T-cell (primary cell): Measurements from ENCODE around the gene CTNNBL1. TPM values are rescaled to one million over a fixed set of nuclear protein-coding genes. Genes with fewer than 3 reads are reported as not detected.

Experiments used
- ATAC-seq, 4 experiments: fragments of 200-7000 bp in 3 of 4; fragments of 150-1000 bp in 1 of 4; cut with Tn5 transposase; replicated peaks in 1 of 4; 1 replicate in 3 of 4; 2 replicates in 1 of 4; pipeline ENCODE4 v1.10.0; 2021; ENCODE audit warnings: moderate library complexity in 3 of 4, mild to moderate bottlenecking in 2 of 4, moderate number of reproducible peaks in 1 of 4
- CTCF ChIA-PET, 2 donors: fragments of 300-600 bp; sonication (Branson Sonifier 250); formaldehyde crosslinking; loops; one replicate each; lab custom pipeline; 2022; ENCODE audit warnings: antibody characterized with exemption in 2 of 2; lab: Charles Lee
- POLR2A ChIA-PET, 2 donors: fragments of 300-600 bp; sonication (Branson Sonifier 250); formaldehyde crosslinking; loops; one replicate each; lab custom pipeline; 2022; ENCODE audit warnings: antibody characterized with exemption in 2 of 2; lab: Charles Lee
- DNase-seq, 35 experiments: peaks; one replicate each; pipeline versions ENCODE4 v3.0.0 to v3.0.0-alpha.2; 2013 to 2023
- H3K27ac ChIP-seq: one replicate; pipeline ENCODE4 v1.5.1; 2013; ENCODE audit warnings: low read length
- H3K27me3 ChIP-seq, 2 experiments: replicated peaks in 1 of 2; 1 replicate in 1 of 2; 2 replicates in 1 of 2; pipeline versions ENCODE4 v1.6.1 to v1.7.0; 2013; ENCODE audit warnings: low read length in 1 of 2, mixed read lengths in 1 of 2; ENCODE audit not compliant: control insufficient read depth in 2 of 2, insufficient read depth in 2 of 2; ENCODE audit errors: extremely low read depth in 1 of 2
- H3K36me3 ChIP-seq, 2 donors: 1 replicate in 1 of 2; 2 replicates in 1 of 2; pipeline versions ENCODE4 v1.6.1 to v1.7.0; 2013; ENCODE audit warnings: low read length in 1 of 2; ENCODE audit not compliant: control insufficient read depth in 2 of 2, insufficient read depth in 1 of 2; ENCODE audit errors: extremely low read depth in 1 of 2
- H3K4me1 ChIP-seq, 2 experiments: 1 replicate in 1 of 2; 2 replicates in 1 of 2; pipeline versions ENCODE4 v1.6.1 to v1.7.0; 2013; ENCODE audit warnings: low read length in 2 of 2, mixed read lengths in 1 of 2; ENCODE audit not compliant: insufficient read depth in 2 of 2, control insufficient read depth in 1 of 2; ENCODE audit errors: extremely low read depth in 1 of 2
- H3K4me3 ChIP-seq, 2 donors: 1 replicate in 1 of 2; 2 replicates in 1 of 2; pipeline versions ENCODE4 v1.5.1 to v1.7.0; 2013; ENCODE audit warnings: mild to moderate bottlenecking in 2 of 2, low read length in 1 of 2, moderate library complexity in 1 of 2; ENCODE audit not compliant: control insufficient read depth in 1 of 2; ENCODE audit errors: extremely low read depth in 1 of 2
- H3K9me3 ChIP-seq: 2 replicates; pipeline ENCODE4 v1.7.0; 2013
- H3K27ac Mint-ChIP-seq, 2 donors: one replicate each; pipeline ENCODE4 v1.8.0; 2020 to 2021; ENCODE audit warnings: mild to moderate bottlenecking in 2 of 2, mixed read lengths in 2 of 2
- H3K27me3 Mint-ChIP-seq, 2 donors: one replicate each; pipeline ENCODE4 v1.8.0; 2021 to 2022; ENCODE audit warnings: mixed read lengths in 2 of 2
- H3K36me3 Mint-ChIP-seq: one replicate; pipeline ENCODE4 v1.8.0; 2021; ENCODE audit warnings: mixed read lengths
- H3K4me1 Mint-ChIP-seq, 3 donors: one replicate each; pipeline ENCODE4 v1.8.0; 2020 to 2022; ENCODE audit warnings: mixed read lengths in 3 of 3, mild to moderate bottlenecking in 1 of 3
- H3K4me3 Mint-ChIP-seq, 3 donors: one replicate each; pipeline ENCODE4 v1.8.0; 2020 to 2022; ENCODE audit warnings: mild to moderate bottlenecking in 3 of 3, mixed read lengths in 3 of 3, moderate library complexity in 3 of 3
- H3K9me3 Mint-ChIP-seq, 3 donors: one replicate each; pipeline ENCODE4 v1.8.0; 2020 to 2022; ENCODE audit warnings: mixed read lengths in 3 of 3
- WGBS: methylation state at CpG from one replicate; pipeline ENCODE4 v1.1.5; 2013; ENCODE audit warnings: missing lambda C conversion rate; ENCODE audit not compliant: insufficient coverage; 5-methylcytosine and 5-hydroxymethylcytosine counted together
- total RNA-seq, 35 experiments: library from RNA in 6 of 35; stranded (reverse) in 6 of 35; fragments of 120-200 nt in 1 of 35; gene quantifications; one replicate each; pipeline versions ENCODE4 v1.2.1 to v1.2.4 and lab custom pipeline; 2013 to 2026

The CTNNBL1 gene
- total RNA-seq, 5 donors from 2014 or later (not counting 1 experiment from before 2014, with no cell fraction given): 44.6 to 52.4 (median 49.4) TPM

DNA sequence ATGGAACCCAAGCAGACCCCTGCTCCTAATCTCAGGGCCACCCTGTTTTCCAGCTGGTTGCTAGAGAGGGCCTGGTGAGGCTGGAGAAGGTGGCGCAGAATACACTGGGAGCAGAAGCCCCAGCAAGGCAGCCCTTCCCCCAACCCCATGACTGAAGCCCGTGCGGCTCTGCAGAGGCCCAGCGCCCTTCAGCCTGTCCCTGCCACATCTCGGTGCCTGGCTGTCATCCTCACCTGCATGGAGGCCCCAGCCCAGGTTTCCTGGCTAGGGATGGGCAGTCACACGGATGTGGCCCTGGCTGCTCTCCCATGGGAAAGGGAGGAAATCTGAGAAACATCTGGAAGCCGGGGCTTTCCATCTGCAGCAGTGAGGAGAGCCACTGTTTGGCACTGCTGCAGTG is 183.0 kb downstream of the CTNNBL1 start:
- H3K27me3 Mint-ChIP-seq: no peaks in the 10 kb centered on the region
- Histone ChIP-seq H3K36me3 (peaks cover 3 to 13% of the 10 kb centered on the region in 2 donors), H3K27ac (no peak overlapping the region), H3K9me3 (no peaks in the 10 kb centered on the region), H3K4me3 (no peak overlapping the region), H3K27me3 (peaks cover 0 to 4% of the 10 kb centered on the region in 2 experiments), H3K4me1 (no peaks in the 10 kb centered on the region)
- ChIA-PET CTCF (no interaction called here), POLR2A (no interaction called here)
- no peak overlapping the region for H3K4me3 Mint-ChIP-seq
- no peak overlapping the region for H3K27ac Mint-ChIP-seq
- H3K36me3 Mint-ChIP-seq: peaks cover 15% of the 10 kb centered on the region
- DNase-seq (no peak), ATAC-seq (no peak)
- WGBS: 94% methylated on average over 4 of the region's 7 CpGs
- H3K4me1 Mint-ChIP-seq: no peaks in the 10 kb centered on the region
- H3K9me3 Mint-ChIP-seq: no peaks in the 10 kb centered on the region

DNA sequence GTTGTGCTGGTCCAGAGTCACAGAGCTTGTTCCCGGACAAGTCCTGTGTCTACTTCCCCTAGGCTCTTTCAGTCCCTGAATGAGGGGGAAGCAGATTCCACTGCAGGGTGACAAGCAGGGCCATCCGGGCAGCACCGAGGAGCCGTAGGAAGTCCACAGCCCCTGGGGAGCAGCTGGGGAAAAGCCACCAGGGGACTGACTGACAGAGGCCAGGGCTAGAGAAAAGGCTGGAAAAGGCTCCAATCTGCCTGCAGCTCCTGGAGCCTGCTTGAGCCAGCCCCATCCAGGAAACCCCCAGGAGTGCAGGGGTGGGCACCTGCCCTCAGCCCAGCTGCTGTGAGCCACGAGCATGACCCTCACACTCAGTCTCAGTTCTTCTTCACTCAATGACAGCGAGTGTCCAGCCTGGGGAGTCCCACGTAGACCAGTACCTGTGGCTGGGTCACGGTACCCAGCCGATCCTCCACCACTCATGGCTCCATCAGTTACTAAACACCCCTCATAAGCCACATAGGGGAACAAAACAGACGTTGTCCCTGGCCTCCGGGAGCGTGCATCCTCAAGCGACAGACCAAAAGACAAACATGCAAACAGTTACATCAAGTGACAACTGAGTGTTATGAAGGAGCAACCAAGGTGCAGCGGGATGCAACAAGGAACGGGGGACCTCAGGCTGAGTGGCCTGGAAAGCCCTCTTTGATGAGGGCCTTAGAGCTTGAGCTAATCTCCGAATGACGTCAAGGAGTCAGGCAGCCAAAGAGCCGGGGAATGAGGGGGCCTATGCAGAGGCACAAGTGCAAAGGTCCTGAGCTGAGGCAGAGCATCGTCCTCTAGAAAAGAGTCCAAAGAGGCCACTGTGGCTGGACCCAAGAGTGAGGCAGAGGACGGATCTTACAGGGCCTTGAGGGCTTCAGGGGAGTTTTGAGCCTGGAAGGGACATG is 184.3 kb downstream of the CTNNBL1 start:
- no peak overlapping the region for H3K27ac Mint-ChIP-seq
- H3K27me3 ChIP-seq: peaks cover 0 to 6% of the 10 kb centered on the region in 2 experiments
- peaks cover 13% of the 10 kb centered on the region for H3K36me3 Mint-ChIP-seq
- H3K36me3 ChIP-seq: peaks cover 0 to 8% of the 10 kb centered on the region in 2 donors
- no peaks in the 10 kb centered on the region for H3K27me3 Mint-ChIP-seq
- DNase-seq: no peak
- H3K4me3 Mint-ChIP-seq: no peak overlapping the region
- WGBS: 80% methylated on average over 18 of the region's 20 CpGs
- H3K9me3 ChIP-seq: no peaks in the 10 kb centered on the region
- no peaks in the 10 kb centered on the region for H3K9me3 Mint-ChIP-seq
- no peaks in the 10 kb centered on the region for H3K4me1 Mint-ChIP-seq
- H3K4me1 ChIP-seq: no peaks in the 10 kb centered on the region
- CTCF ChIA-PET: no interaction called here
- H3K4me3 ChIP-seq: no peak overlapping the region
- ATAC-seq: no peak
- POLR2A ChIA-PET: no interaction called here
- H3K27ac ChIP-seq: no peak overlapping the region

DNA sequence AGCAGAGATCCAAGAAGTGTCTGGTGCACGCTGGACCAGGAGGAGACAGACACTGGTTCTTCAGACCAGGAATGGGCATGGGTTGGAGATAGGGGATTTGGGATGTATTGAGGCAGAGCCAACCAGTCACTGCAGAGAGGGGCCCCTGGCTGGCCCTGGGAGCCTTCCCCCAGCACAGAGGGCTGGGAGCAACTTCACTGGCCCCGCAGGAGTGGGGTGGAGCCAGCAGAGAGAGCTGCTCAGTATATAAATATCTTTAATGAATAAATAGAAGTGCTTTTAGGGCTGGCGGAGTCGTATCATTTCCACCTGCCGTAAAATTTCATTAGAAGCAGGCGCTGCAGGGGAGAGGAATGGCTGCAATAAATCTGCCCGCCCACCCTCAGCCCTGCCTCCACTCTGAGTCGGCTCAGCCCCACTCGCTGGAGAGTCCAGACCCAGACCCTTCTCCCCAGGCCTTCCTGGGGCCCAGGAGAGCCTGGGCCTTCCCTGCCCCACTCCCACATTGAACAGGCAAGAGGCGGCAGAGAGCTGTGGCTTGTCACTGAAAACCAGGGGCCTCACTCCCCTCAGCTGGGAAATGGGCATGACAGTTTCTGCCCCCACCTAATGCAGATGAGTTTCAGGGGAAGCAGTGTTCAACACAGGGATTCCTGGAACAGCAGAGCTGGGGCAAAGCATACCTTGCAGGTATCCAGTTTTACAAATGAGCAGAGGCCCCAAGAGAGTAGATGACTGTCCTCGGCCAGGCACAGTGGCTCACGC is 185.2 kb downstream of the CTNNBL1 start:
- CTCF ChIA-PET: interaction anchor here in 1 of 2 donors (0.6 kb wide), 1 partner anchor 340 kb away, joined by 6 read pairs; no protein-coding TSS in a partner anchor

DNA sequence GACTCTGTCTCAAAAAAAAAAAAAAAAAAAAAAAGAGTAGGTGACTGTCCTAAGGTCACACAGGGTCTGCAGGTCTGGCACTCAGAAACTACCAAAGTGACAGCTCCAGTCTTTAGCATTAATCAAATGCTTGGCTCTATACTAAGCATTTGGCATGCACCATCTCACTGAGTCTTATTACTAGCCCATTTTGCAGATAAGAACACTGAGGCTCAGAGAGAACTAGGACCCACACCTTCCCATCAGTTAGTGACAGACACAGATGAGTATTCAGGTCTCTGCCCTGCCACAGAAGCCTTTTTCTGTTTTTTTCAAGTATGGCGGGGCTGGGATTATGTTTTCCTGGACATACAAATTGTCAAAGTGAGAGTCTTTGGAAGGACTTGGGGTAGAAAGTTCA is 186.0 kb downstream of the CTNNBL1 start:
- Mint-ChIP-seq H3K27me3 (no peaks in the 10 kb centered on the region), H3K36me3 (no peaks in the 10 kb centered on the region), H3K4me3 (no peak overlapping the region), H3K27ac (no peak overlapping the region), H3K4me1 (no peaks in the 10 kb centered on the region), H3K9me3 (no peaks in the 10 kb centered on the region)
- Histone ChIP-seq H3K36me3 (no peaks in the 10 kb centered on the region), H3K27me3 (peaks cover 0 to 8% of the 10 kb centered on the region in 2 experiments), H3K4me1 (no peaks in the 10 kb centered on the region), H3K27ac (no peak overlapping the region), H3K4me3 (no peak overlapping the region), H3K9me3 (no peaks in the 10 kb centered on the region)
- ChIA-PET POLR2A (no interaction called here), CTCF (interaction anchor here in 1 of 2 donors (0.6 kb wide), 1 partner anchor 339 kb away, joined by 6 read pairs; no protein-coding TSS in a partner anchor)
- ATAC-seq (no peak), DNase-seq (no peak)
- WGBS: 89% methylated on average over 1 of the region's 1 CpG

More for the DNA sequence above, 185.2 kb downstream of the CTNNBL1 start:
- H3K27me3 ChIP-seq: peaks cover 0 to 6% of the 10 kb centered on the region in 2 experiments
- peaks cover 8% of the 10 kb centered on the region for H3K36me3 Mint-ChIP-seq
- H3K9me3 ChIP-seq: no peaks in the 10 kb centered on the region
- WGBS: 88% methylated on average over 8 of the region's 12 CpGs
- H3K4me1 ChIP-seq: no peaks in the 10 kb centered on the region
- H3K9me3 Mint-ChIP-seq: no peaks in the 10 kb centered on the region
- no peaks in the 10 kb centered on the region for H3K27me3 Mint-ChIP-seq
- POLR2A ChIA-PET: no interaction called here
- ATAC-seq: no peak
- H3K27ac ChIP-seq: no peak overlapping the region
- no peak for DNase-seq
- H3K36me3 ChIP-seq: peaks cover 0 to 6% of the 10 kb centered on the region in 2 donors
- H3K4me3 ChIP-seq: no peak overlapping the region
- H3K4me3 Mint-ChIP-seq: no peak overlapping the region
- no peaks in the 10 kb centered on the region for H3K4me1 Mint-ChIP-seq
- H3K27ac Mint-ChIP-seq: no peak overlapping the region

DNA sequence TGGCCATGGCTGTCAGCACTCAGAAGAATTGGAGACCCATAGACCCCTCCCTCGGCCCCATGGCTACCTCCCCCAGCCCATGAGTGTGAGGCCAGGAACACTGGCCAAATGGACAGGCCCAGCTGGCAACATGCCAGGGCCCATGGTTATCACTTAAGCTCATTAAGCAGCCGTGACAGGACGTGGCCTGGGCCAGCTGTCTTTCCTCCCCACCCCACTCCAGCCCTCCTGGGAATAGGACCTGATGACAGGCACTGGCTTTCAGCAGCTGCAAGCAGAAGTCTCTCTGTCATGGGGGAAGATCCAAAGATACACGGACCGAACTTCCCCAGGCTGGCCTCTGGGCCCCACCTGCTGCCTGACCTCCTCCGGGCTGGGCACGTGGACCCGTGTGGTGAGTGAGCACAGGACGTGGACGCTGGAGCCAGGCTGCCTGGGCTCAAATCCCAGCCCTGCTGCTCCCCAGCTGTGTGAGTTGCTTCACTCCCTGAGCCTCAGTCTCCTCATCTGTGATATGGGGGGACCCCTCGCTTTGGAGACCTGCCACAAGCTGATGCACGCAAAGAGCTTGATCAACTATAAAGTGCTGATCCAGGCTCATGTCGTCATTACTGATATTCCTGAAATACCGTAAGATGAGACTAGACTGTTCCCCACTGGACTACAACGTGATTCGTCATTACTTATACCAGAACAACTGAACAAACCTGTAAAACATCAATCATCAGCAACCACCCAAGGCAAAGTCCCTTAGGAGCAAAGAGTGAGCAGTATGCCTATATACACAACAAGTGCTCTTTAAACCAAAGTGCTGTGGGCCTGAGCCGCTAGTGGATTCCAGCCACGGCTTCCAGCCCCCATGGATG is 187.1 kb downstream of the CTNNBL1 start:
- Mint-ChIP-seq H3K4me1 (no peaks in the 10 kb centered on the region), H3K4me3 (no peak overlapping the region), H3K36me3 (no peaks in the 10 kb centered on the region), H3K27me3 (no peaks in the 10 kb centered on the region), H3K9me3 (no peaks in the 10 kb centered on the region), H3K27ac (no peak overlapping the region)
- Histone ChIP-seq H3K27ac (no peak overlapping the region), H3K4me3 (no peak overlapping the region), H3K4me1 (no peaks in the 10 kb centered on the region), H3K36me3 (no peaks in the 10 kb centered on the region), H3K27me3 (peaks cover 0 to 8% of the 10 kb centered on the region in 2 experiments), H3K9me3 (no peaks in the 10 kb centered on the region)
- POLR2A ChIA-PET: no interaction called here
- 78% methylated on average over 18 of the region's 18 CpGs for WGBS
- DNase-seq: no peak
- CTCF ChIA-PET: interaction anchor here in 1 of 2 donors (0.5 kb wide), 1 partner anchor 66 kb away, joined by 3 read pairs; no protein-coding TSS in a partner anchor
- ATAC-seq: peak in 1 of 4 experiments; percentile 12
